Bronchial epithelial cell (primary cell): ENCODE measurements around the gene DUSP7. TPM values are rescaled to one million over a fixed set of nuclear protein-coding genes. Genes with fewer than 3 reads are reported as not detected.
A peak's percentile ranks its signal among the peaks of the same experiment; 100 is the strongest.

Experiments used
- DNase-seq: peaks from one replicate; pipeline ENCODE4 v3.0.0-alpha.2; 2010; ENCODE audit warnings: low read depth
- FAIRE-seq: peaks from 2 replicates; lab custom pipeline; 2011; peaks lifted over from hg19 to GRCh38; lab: Jason Lieb, UNC
- H3K27me3 ChIP-seq: 2 replicates; pipeline ENCODE4 v1.5.1; 2011; ENCODE audit warnings: low read length; ENCODE audit not compliant: control insufficient read depth, insufficient read depth
- H3K36me3 ChIP-seq: 2 replicates; pipeline ENCODE4 v1.5.1; 2011; ENCODE audit warnings: low read length; ENCODE audit not compliant: control insufficient read depth, insufficient read depth
- H3K4me3 ChIP-seq: 2 replicates; pipeline ENCODE4 v1.5.1; 2011; ENCODE audit warnings: mild to moderate bottlenecking, low read depth, low read length, control low read depth
- CTCF ChIP-seq: IDR thresholded peaks from 2 replicates; pipeline ENCODE4 v1.5.1; 2011; ENCODE audit warnings: mild to moderate bottlenecking, moderate library complexity, low read length, control low read depth, inconsistent platforms; ENCODE audit not compliant: insufficient read depth, severe bottlenecking
- total RNA-seq: library from RNA; depleted of rRNA; stranded (reverse); fragments of >200 nt; gene quantifications from 2 replicates; pipeline ENCODE4 v1.2.1, GENCODE V29; 2014

Gene DUSP7
- total RNA-seq, 1 donor from 2014 or later, result 38.2 TPM

GRCh38 chr3:52056968-52057811 is 819 bp upstream of the DUSP7 start:
- TF ChIP-seq CTCF, result peak; percentile 29
- H3K4me3 ChIP-seq, result peak overlapping the region; percentile 90
- H3K27me3 ChIP-seq, result no peaks in the 10 kb centered on the region
- peak; percentile 73 for FAIRE-seq
- H3K36me3 ChIP-seq, result peaks cover 19% of the 10 kb centered on the region
- DNase-seq, result peak; percentile 97

GRCh38 chr3:52055537-52056351 is 627 bp downstream of the DUSP7 start:
- Histone ChIP-seq H3K27me3 (no peaks in the 10 kb centered on the region), H3K4me3 (peak overlapping the region; percentile 90), H3K36me3 (peaks cover 32% of the 10 kb centered on the region)
- DNase-seq, result no peak
- peak; percentile 25 for TF ChIP-seq CTCF
- FAIRE-seq, result no peak

- peaks cover 38% of the 10 kb centered on the region for H3K36me3 ChIP-seq
- TF ChIP-seq CTCF, result peak; percentile 46
- H3K27me3 ChIP-seq, result no peaks in the 10 kb centered on the region
- DNase-seq (no peak), FAIRE-seq (no peak)
- H3K4me3 ChIP-seq, result peak overlapping the region; percentile 90
These were observed 1.5 kb downstream of the DUSP7 start for GRCh38 chr3:52054661-52055511.

- no peaks in the 10 kb centered on the region for H3K27me3 ChIP-seq
- H3K36me3 ChIP-seq, result peaks cover 42% of the 10 kb centered on the region
- peak; percentile 90 for TF ChIP-seq CTCF
- H3K4me3 ChIP-seq, result peak overlapping the region; percentile 90
- DNase-seq (peak; percentile 98), FAIRE-seq (peak; percentile 94)
These were observed 2.8 kb downstream of the DUSP7 start for GRCh38 chr3:52053307-52054304.

- Histone ChIP-seq H3K27me3 (no peaks in the 10 kb centered on the region), H3K4me3 (peak overlapping the region; percentile 90), H3K36me3 (peaks cover 42% of the 10 kb centered on the region)
- FAIRE-seq (no peak), DNase-seq (peak; percentile 70)
- peak; percentile 54 for TF ChIP-seq CTCF
These were observed 3.5 kb downstream of the DUSP7 start for GRCh38 chr3:52052831-52053306.
